Endothelial cell of umbilical vein (primary cell): Measurements from ENCODE around the gene LMCD1. TPM values are rescaled to one million over a fixed set of nuclear protein-coding genes. Genes with fewer than 3 reads are reported as not detected.

Experiments
- BruUV-seq: library from RNA; stranded (reverse); fragments of 400-500 nt; replicated peaks from 2 replicates; lab custom pipeline; 2021; lab: Mats Ljungman, UMichigan
- CTCF ChIA-PET: fragments of 300-600, 350-600 bp; sonication (Branson Sonifier 250); formaldehyde crosslinking; loops from one replicate; lab custom pipeline; 2021; ENCODE audit warnings: antibody characterized with exemption, inconsistent platforms; lab: Charles Lee
- POLR2A ChIA-PET: fragments of 300-600, 350-600 bp; sonication (Branson Sonifier 250); formaldehyde crosslinking; loops from one replicate; lab custom pipeline; 2021; ENCODE audit warnings: antibody characterized with exemption, inconsistent platforms; lab: Charles Lee
- DNase-seq: peaks from one replicate; pipeline ENCODE4 v3.0.0-alpha.2; 2011; ENCODE audit warnings: low read depth, low spot score
- FAIRE-seq: peaks from 2 replicates; lab custom pipeline; 2011; peaks lifted over from hg19 to GRCh38; lab: Jason Lieb, UNC
- H2AFZ ChIP-seq: 2 replicates; pipeline ENCODE4 v1.6.0; 2012; ENCODE audit warnings: low read depth, low read length, control low read depth, inconsistent platforms
- H3K27ac ChIP-seq: 2 replicates; pipeline ENCODE4 v1.5.1; 2011; ENCODE audit warnings: low read depth, mild to moderate bottlenecking, control low read depth, low read length, moderate library complexity; ENCODE audit not compliant: insufficient read depth
- H3K27me3 ChIP-seq, 2 experiments: 2 replicates each; pipeline versions ENCODE4 v1.6.0 to v1.6.1; 2011; ENCODE audit warnings: low read length in 2 of 2, mixed read lengths in 1 of 2; ENCODE audit not compliant: control insufficient read depth in 2 of 2, insufficient read depth in 2 of 2
- H3K36me3 ChIP-seq, 2 experiments: 2 replicates in 1 of 2; 3 replicates in 1 of 2; pipeline ENCODE4 v1.5.1; 2011; ENCODE audit warnings: low read length in 2 of 2, mild to moderate bottlenecking in 1 of 2, moderate library complexity in 1 of 2; ENCODE audit not compliant: control insufficient read depth in 2 of 2, insufficient read depth in 2 of 2; ENCODE audit errors: extremely low read depth in 1 of 2
- H3K4me1 ChIP-seq: 3 replicates; pipeline ENCODE4 v1.5.1; 2011; ENCODE audit warnings: mild to moderate bottlenecking, low read length; ENCODE audit not compliant: control insufficient read depth, insufficient read depth; ENCODE audit errors: extremely low read depth
- H3K4me2 ChIP-seq: 2 replicates; pipeline ENCODE4 v1.6.1; 2011; ENCODE audit warnings: low read length, control low read depth, mixed read lengths; ENCODE audit not compliant: insufficient read depth
- H3K4me3 ChIP-seq, 3 experiments: fragments of 200-600 bp in 1 of 3; sonication (generic), shearing (Covaris generic) in 1 of 3; replicated peaks in 1 of 3; 2 replicates each; pipeline ENCODE4 v1.5.1; 2011 to 2016; ENCODE audit warnings: control low read depth in 3 of 3, low read length in 3 of 3, mild to moderate bottlenecking in 2 of 3, inconsistent platforms in 1 of 3, low read depth in 1 of 3, moderate library complexity in 1 of 3; ENCODE audit not compliant: insufficient read depth in 1 of 3
- H3K79me2 ChIP-seq: 2 replicates; pipeline ENCODE4 v1.6.0; 2012; ENCODE audit warnings: low read length, inconsistent platforms; ENCODE audit not compliant: control insufficient read depth, insufficient read depth
- H3K9ac ChIP-seq: replicated peaks from 2 replicates; pipeline ENCODE3; 2011; ENCODE audit warnings: low read length, control low read depth; ENCODE audit not compliant: insufficient read depth; ENCODE audit errors: extremely low read depth
- H3K9me1 ChIP-seq: replicated peaks from 3 replicates; pipeline ENCODE4 v1.6.0; 2011; ENCODE audit warnings: mild to moderate bottlenecking, low read length; ENCODE audit not compliant: control insufficient read depth, insufficient read depth; ENCODE audit errors: extremely low read depth
- H3K9me3 ChIP-seq: replicated peaks from 2 replicates; pipeline ENCODE4 v1.5.1; 2012; ENCODE audit warnings: low read length, inconsistent platforms; ENCODE audit not compliant: control insufficient read depth, insufficient read depth
- H4K20me1 ChIP-seq: replicated peaks from 2 replicates; pipeline ENCODE3; 2011; ENCODE audit warnings: mild to moderate bottlenecking, low read length; ENCODE audit not compliant: control insufficient read depth, insufficient read depth; ENCODE audit errors: extremely low read depth
- EZH2 ChIP-seq: IDR thresholded peaks from 2 replicates; pipeline ENCODE4 v1.6.1; 2012; ENCODE audit warnings: borderline replicate concordance, low read depth, mild to moderate bottlenecking, moderate library complexity, low read length, inconsistent platforms; ENCODE audit not compliant: severe bottlenecking
- FOS ChIP-seq: IDR thresholded peaks from 2 replicates; pipeline ENCODE4 v1.6.1; 2011; ENCODE audit warnings: mild to moderate bottlenecking, low read length, moderate library complexity, borderline replicate concordance; ENCODE audit not compliant: insufficient read depth
- GATA2 ChIP-seq: IDR thresholded peaks from 2 replicates; pipeline ENCODE4 v1.7.0; 2011; ENCODE audit warnings: low read depth, mild to moderate bottlenecking, moderate library complexity, mixed read lengths, low read length; ENCODE audit not compliant: insufficient read length, insufficient read depth
- JUN ChIP-seq: IDR thresholded peaks from 2 replicates; pipeline ENCODE4 v1.6.1; 2011; ENCODE audit warnings: borderline replicate concordance, low read depth; ENCODE audit not compliant: insufficient read length, insufficient read depth
- MAX ChIP-seq: IDR thresholded peaks from 2 replicates; pipeline ENCODE4 v1.6.1; 2011; ENCODE audit not compliant: insufficient read depth, insufficient read length
- MYC ChIP-seq: IDR thresholded peaks from one replicate; pipeline ENCODE4 v1.6.1; 2011; ENCODE audit warnings: mild to moderate bottlenecking, low read depth, low read length
- POLR2A ChIP-seq: IDR thresholded peaks from 2 replicates; pipeline ENCODE4 v1.6.1; 2012; ENCODE audit warnings: low read depth, mild to moderate bottlenecking, control low read depth, low read length
- POLR2AphosphoS5 ChIP-seq: IDR thresholded peaks from 2 replicates; pipeline ENCODE4 v1.6.1; 2012; ENCODE audit warnings: low read depth, mild to moderate bottlenecking, control low read depth, low read length, moderate library complexity; ENCODE audit not compliant: insufficient read depth
- dilution Hi-C: fragments of 300-500 bp; cut with MboI; formaldehyde crosslinking; loops from one replicate; pipeline ENCODE4 v1.15.0; 2019; ENCODE audit warnings: low sequenced_read_pairs; ENCODE audit not compliant: extremely low pct_ligation_motif_present
- intact Hi-C: fragments of 100-400 bp; cut with micrococcal nuclease; formaldehyde crosslinking; loops from one replicate; pipeline ENCODE4 v1.10.0; 2022
- polyA plus RNA-seq, 4 experiments: library from polyadenylated mRNA; depleted of rRNA in 3 of 4; stranded (reverse) in 3 of 4; unstranded in 1 of 4; fragments of >200 nt; gene quantifications; 2 replicates each; pipeline versions ENCODE4 v1.2.1 to v1.2.3, GENCODE V29; 2011 to 2012; ENCODE audit warnings: missing spikeins in 1 of 4
- total RNA-seq: library from RNA; stranded (reverse); gene quantifications from 2 replicates; pipeline ENCODE4 v1.2.3, GENCODE V29; 2021
- TF ChIP-seq, protein P1 (sequence below), 2 donors: IDR thresholded peaks; 1 replicate in 1 of 2; 2 replicates in 1 of 2; pipeline ENCODE4 v1.5.1; 2011; ENCODE audit warnings: low read length in 2 of 2, mild to moderate bottlenecking in 2 of 2, moderate library complexity in 2 of 2, control low read depth in 1 of 2, inconsistent platforms in 1 of 2, low read depth in 1 of 2; ENCODE audit not compliant: insufficient read depth in 1 of 2; ENCODE audit errors: extremely low read depth in 1 of 2

LMCD1 gene
- total and polyA plus RNA-seq, 2 donors (not counting 3 experiments of a cell fraction or from before 2014, with no cell fraction given): 7.6 to 14.5 TPM

DNA sequence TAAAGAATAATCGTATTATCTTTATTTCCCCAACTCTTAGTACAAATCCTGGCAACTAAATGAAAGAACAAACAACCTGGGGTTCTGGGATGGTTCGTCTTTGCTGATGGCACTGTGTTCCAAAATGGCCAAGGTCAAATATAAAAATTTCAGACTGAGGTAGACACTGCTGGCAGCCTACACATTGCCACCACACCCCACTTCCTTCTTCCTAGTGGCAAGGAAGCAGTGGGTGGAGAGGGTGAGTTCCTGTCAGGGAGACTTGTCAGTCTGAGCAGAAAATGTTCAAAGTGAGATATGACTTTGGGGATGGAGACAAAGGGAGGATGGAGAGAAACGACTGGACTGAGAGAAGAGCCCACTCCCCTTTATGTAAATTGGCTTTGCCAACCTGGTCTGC lies 69.6 kb downstream of the LMCD1 start:
- Histone ChIP-seq H3K9me3 (no peaks in the 10 kb centered on the region), H3K79me2 (no peaks in the 10 kb centered on the region), H3K27ac (no peak overlapping the region), H3K4me1 (peaks cover 14% of the 10 kb centered on the region), H3K36me3 (no peaks in the 10 kb centered on the region), H4K20me1 (no peaks in the 10 kb centered on the region), H2AFZ (peak overlapping the region; percentile 86), H3K4me3 (no peak overlapping the region), H3K4me2 (peak overlapping the region; percentile 38), H3K27me3 (no peaks in the 10 kb centered on the region), H3K9ac (no peak overlapping the region), H3K9me1 (no peaks in the 10 kb centered on the region)
- dilution Hi-C loops (no loop called here), intact Hi-C loops (loop anchor here (2.0 kb wide), 1 partner anchor 70 kb away; the partner anchor contains the start of gene LMCD1)
- DNase-seq (peak; percentile 26), FAIRE-seq (peak; percentile 26)
- no peak for TF ChIP-seq MAX
- no peak for TF ChIP-seq JUN
- TF ChIP-seq FOS: no peak
- TF ChIP-seq GATA2: no peak
- TF ChIP-seq EZH2: no peak
- CTCF ChIA-PET: no interaction called here
- BruUV-seq: no TSS peak
- POLR2A ChIA-PET: no interaction called here

DNA sequence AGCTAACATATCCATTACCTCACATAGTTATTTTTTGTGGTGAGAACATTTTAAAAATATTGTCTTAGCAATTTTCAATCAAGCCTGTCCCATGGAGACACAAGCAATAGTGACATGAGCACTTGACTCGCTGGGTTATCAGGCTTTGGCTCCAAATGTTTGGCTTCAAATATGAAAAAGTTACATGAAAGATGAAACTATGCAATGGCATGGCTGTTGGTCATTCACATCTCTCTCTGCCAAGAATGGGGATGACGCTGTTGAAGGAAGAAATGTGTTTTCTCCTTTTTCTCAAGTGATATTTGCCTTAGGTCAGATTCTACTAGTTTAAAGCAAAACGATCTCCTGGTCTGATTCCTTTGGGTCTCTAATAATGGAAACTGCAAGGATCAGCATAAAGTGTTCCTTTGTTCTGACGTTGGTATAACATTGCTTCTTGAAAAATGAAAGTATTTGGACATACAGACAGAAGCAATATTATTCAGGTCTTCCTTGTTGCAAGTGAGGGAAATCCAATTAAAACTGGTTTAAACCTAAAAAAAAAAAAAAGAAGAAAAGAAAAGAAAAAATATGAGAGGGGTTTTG lies 71.8 kb downstream of the LMCD1 start:
- no TSS peak for BruUV-seq
- H3K9me3 ChIP-seq: no peaks in the 10 kb centered on the region
- dilution Hi-C loops: no loop called here
- no peaks in the 10 kb centered on the region for H3K9me1 ChIP-seq
- H3K27ac ChIP-seq: no peak overlapping the region
- intact Hi-C loops: no loop called here
- no peaks in the 10 kb centered on the region for H3K79me2 ChIP-seq
- H3K4me3 ChIP-seq: no peak overlapping the region
- no peak overlapping the region for H3K9ac ChIP-seq
- ChIA-PET CTCF (no interaction called here), POLR2A (no interaction called here)
- no peaks in the 10 kb centered on the region for H4K20me1 ChIP-seq
- no peak for DNase-seq
- peaks cover 14% of the 10 kb centered on the region for H3K4me1 ChIP-seq
- H3K4me2 ChIP-seq: no peak overlapping the region
- H2AFZ ChIP-seq: no peak overlapping the region
- no peaks in the 10 kb centered on the region for H3K36me3 ChIP-seq
- TF ChIP-seq, protein P1, sequence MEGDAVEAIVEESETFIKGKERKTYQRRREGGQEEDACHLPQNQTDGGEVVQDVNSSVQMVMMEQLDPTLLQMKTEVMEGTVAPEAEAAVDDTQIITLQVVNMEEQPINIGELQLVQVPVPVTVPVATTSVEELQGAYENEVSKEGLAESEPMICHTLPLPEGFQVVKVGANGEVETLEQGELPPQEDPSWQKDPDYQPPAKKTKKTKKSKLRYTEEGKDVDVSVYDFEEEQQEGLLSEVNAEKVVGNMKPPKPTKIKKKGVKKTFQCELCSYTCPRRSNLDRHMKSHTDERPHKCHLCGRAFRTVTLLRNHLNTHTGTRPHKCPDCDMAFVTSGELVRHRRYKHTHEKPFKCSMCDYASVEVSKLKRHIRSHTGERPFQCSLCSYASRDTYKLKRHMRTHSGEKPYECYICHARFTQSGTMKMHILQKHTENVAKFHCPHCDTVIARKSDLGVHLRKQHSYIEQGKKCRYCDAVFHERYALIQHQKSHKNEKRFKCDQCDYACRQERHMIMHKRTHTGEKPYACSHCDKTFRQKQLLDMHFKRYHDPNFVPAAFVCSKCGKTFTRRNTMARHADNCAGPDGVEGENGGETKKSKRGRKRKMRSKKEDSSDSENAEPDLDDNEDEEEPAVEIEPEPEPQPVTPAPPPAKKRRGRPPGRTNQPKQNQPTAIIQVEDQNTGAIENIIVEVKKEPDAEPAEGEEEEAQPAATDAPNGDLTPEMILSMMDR (IDR thresholded peaks at IDR 0.05; ENCODE audit: extremely low read depth in 1 of 2, insufficient read depth in 1 of 2, low read depth in 1 of 2, low read length in 2 of 2): no peak
- TF ChIP-seq EZH2: no peak
- no peak for TF ChIP-seq POLR2AphosphoS5
- TF ChIP-seq JUN: no peak
- no peak for TF ChIP-seq MYC
- TF ChIP-seq MAX: no peak
- TF ChIP-seq POLR2A: no peak
- no peak for TF ChIP-seq GATA2
- TF ChIP-seq FOS: no peak
- FAIRE-seq: no peak
- H3K27me3 ChIP-seq: no peaks in the 10 kb centered on the region
